Measurements from ENCODE around the gene GAGE13. TPM values are rescaled to one million over a fixed set of nuclear protein-coding genes. Genes with fewer than 3 reads are reported as not detected.
"Not testable (repeated sequence)": the region's sequence is repeated elsewhere in the genome, so short reads cannot be mapped to it uniquely, and the experiment has no call there.

GAGE13 gene
- total RNA-seq, 1 experiment from 2014 or later: not detected

DNA sequence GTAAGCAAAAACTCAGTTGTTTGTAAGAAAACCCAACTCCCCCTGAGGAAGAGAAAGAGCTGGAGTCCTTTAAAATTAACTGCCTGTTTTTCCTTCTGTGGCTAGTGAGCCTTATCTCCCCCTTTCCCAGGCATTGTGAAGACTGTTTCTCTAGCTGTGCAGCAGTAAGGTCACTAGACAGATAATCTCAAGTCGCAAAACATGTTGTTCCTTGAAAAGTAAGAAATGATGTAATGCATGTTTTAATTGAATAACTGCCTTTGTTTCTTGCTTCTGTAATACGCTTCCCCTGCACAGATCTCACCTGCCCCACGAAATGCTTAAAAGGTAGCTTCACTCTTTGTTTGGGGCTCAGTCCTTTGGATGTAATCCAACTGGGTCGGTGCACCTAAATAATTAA lies 15.3 kb upstream of the GAGE13 start:
- no peak for DNase-seq
- ChIA-PET POLR2A (ENCODE audit: unreplicated experiment) (no interaction called here), CTCF (no interaction called here)
- H3K9me2 ChIP-seq (ENCODE audit: insufficient read depth): no peaks in the 10 kb centered on the region
- H2AFZ ChIP-seq: no peak overlapping the region
- H3K9me3 ChIP-seq (ENCODE audit: insufficient read depth, low read depth): no peaks in the 10 kb centered on the region
- H3K4me1 ChIP-seq (replicated peaks; ENCODE audit: insufficient read depth): no peaks in the 10 kb centered on the region
- no peaks in the 10 kb centered on the region for H3F3A ChIP-seq (ENCODE audit: insufficient read depth, low read depth)
- BruUV-seq (replicated peaks): no TSS peak
- no peak overlapping the region for H3K4me3 ChIP-seq
- H3K36me3 ChIP-seq (ENCODE audit: low read depth): no peaks in the 10 kb centered on the region
- no peak overlapping the region for H3K27ac ChIP-seq
- intact Hi-C loops (cut with micrococcal nuclease; ENCODE audit: unreplicated experiment): no loop called here
- no peak overlapping the region for H3K4me2 ChIP-seq
- TF ChIP-seq EZH2 (IDR thresholded peaks at IDR 0.05; ENCODE audit: low read depth): no peak
- TF ChIP-seq, protein P1, sequence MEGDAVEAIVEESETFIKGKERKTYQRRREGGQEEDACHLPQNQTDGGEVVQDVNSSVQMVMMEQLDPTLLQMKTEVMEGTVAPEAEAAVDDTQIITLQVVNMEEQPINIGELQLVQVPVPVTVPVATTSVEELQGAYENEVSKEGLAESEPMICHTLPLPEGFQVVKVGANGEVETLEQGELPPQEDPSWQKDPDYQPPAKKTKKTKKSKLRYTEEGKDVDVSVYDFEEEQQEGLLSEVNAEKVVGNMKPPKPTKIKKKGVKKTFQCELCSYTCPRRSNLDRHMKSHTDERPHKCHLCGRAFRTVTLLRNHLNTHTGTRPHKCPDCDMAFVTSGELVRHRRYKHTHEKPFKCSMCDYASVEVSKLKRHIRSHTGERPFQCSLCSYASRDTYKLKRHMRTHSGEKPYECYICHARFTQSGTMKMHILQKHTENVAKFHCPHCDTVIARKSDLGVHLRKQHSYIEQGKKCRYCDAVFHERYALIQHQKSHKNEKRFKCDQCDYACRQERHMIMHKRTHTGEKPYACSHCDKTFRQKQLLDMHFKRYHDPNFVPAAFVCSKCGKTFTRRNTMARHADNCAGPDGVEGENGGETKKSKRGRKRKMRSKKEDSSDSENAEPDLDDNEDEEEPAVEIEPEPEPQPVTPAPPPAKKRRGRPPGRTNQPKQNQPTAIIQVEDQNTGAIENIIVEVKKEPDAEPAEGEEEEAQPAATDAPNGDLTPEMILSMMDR (conservative IDR thresholded peaks at IDR 0.05): no peak
- H3K27me3 ChIP-seq (ENCODE audit: insufficient read depth, low read depth): no peaks in the 10 kb centered on the region
- no peaks in the 10 kb centered on the region for H4K20me1 ChIP-seq (ENCODE audit: insufficient read depth)
- H3K79me2 ChIP-seq (ENCODE audit: low read depth): no peaks in the 10 kb centered on the region

DNA sequence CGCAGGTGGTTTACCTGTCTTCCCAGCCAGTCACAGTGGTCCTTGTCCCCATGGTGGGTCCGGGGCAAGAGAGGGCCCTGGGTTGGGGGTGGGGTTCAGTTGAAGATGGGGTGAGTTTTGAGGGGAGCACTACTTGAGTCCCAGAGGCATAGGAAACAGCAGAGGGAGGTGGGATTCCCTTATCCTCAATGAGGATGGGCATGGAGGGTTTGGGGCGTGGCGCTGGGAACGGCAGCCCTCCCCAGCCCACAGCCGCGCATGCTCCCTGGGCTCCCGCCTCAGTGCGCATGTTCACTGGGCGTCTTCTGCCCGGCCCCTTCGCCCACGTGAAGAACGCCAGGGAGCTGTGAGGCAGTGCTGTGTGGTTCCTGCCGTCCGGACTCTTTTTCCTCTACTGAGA lies 9.6 kb upstream of the GAGE13 start, which contains the start of gene GAGE12J:
TSS of gene GAGE12J (plus strand) at position 301 of the 400 bp plus-strand sequence. CDS start 1,157 bp downstream, outside the sequence.
- DNase-seq; BruUV-seq (replicated peaks); H3F3A ChIP-seq (ENCODE audit: insufficient read depth, low read depth); intact Hi-C loops (cut with micrococcal nuclease; ENCODE audit: unreplicated experiment); H3K4me3 ChIP-seq; CTCF ChIA-PET; H3K27ac ChIP-seq; H3K4me1 ChIP-seq (replicated peaks; ENCODE audit: insufficient read depth); H2AFZ ChIP-seq; H3K27me3 ChIP-seq (ENCODE audit: insufficient read depth, low read depth); H3K36me3 ChIP-seq (ENCODE audit: low read depth); H3K9me3 ChIP-seq (ENCODE audit: insufficient read depth, low read depth); POLR2A ChIA-PET (ENCODE audit: unreplicated experiment); H3K9me2 ChIP-seq (ENCODE audit: insufficient read depth); H4K20me1 ChIP-seq (ENCODE audit: insufficient read depth); H3K79me2 ChIP-seq (ENCODE audit: low read depth); H3K4me2 ChIP-seq: not testable (repeated sequence)

DNA sequence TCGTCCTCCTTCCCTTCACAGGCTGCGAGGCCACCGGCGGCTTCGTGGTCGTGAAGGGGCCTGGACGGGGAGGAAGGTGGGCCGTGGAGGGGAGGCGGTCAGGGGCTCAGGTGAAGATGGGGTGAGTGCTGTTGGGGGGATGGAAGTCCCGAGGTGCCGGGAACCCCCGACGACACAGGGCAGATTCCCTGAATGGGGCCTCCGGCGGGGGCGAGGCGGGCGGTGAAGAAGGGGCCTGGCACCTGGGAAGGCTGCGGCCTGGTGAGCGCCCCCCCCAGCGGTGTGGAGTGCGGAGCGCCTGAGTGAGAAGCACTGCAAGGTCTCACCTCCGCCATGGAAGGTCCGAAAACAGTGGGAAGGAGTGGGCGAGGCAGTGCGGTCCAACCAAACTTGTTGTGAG lies 9.1 kb upstream of the GAGE13 start:
- POLR2A ChIA-PET (ENCODE audit: unreplicated experiment): not testable (repeated sequence)

DNA sequence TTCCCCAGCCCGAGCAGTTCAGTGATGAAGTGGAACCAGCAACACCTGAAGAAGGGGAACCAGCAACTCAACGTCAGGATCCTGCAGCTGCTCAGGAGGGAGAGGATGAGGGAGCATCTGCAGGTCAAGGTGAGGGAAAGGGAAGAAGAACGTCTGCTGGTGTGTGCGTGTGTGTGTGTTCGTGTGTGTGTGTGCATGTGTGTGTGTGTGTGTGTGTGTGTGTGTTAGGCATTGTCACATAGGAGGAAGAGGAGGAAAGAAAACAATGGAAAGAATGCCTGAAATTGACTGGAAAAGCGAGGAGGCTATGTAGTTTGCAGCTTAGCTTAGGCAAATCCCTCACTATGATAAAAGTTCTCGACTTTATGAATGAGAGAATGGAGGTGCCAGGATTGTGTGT lies 7.6 kb upstream of the GAGE13 start:
- H4K20me1 ChIP-seq (ENCODE audit: insufficient read depth); H3K79me2 ChIP-seq (ENCODE audit: low read depth); H3K36me3 ChIP-seq (ENCODE audit: low read depth); POLR2A ChIA-PET (ENCODE audit: unreplicated experiment); CTCF ChIA-PET; H3K9me2 ChIP-seq (ENCODE audit: insufficient read depth); DNase-seq; H2AFZ ChIP-seq; BruUV-seq (replicated peaks); H3K4me2 ChIP-seq; H3K4me1 ChIP-seq (replicated peaks; ENCODE audit: insufficient read depth); H3K4me3 ChIP-seq; H3K27ac ChIP-seq; H3K9me3 ChIP-seq (ENCODE audit: insufficient read depth, low read depth); intact Hi-C loops (cut with micrococcal nuclease; ENCODE audit: unreplicated experiment); H3K27me3 ChIP-seq (ENCODE audit: insufficient read depth, low read depth); H3F3A ChIP-seq (ENCODE audit: insufficient read depth, low read depth): not testable (repeated sequence)

More for the DNA sequence above, 9.1 kb upstream of the GAGE13 start:
- H3K9me3 ChIP-seq (ENCODE audit: insufficient read depth, low read depth); H3K4me2 ChIP-seq; H3K9me2 ChIP-seq (ENCODE audit: insufficient read depth); BruUV-seq (replicated peaks); H3K27ac ChIP-seq; H3F3A ChIP-seq (ENCODE audit: insufficient read depth, low read depth); H3K4me3 ChIP-seq; H3K36me3 ChIP-seq (ENCODE audit: low read depth); H3K4me1 ChIP-seq (replicated peaks; ENCODE audit: insufficient read depth); CTCF ChIA-PET; intact Hi-C loops (cut with micrococcal nuclease; ENCODE audit: unreplicated experiment); H4K20me1 ChIP-seq (ENCODE audit: insufficient read depth); H2AFZ ChIP-seq; H3K27me3 ChIP-seq (ENCODE audit: insufficient read depth, low read depth); DNase-seq; H3K79me2 ChIP-seq (ENCODE audit: low read depth): not testable (repeated sequence)

DNA sequence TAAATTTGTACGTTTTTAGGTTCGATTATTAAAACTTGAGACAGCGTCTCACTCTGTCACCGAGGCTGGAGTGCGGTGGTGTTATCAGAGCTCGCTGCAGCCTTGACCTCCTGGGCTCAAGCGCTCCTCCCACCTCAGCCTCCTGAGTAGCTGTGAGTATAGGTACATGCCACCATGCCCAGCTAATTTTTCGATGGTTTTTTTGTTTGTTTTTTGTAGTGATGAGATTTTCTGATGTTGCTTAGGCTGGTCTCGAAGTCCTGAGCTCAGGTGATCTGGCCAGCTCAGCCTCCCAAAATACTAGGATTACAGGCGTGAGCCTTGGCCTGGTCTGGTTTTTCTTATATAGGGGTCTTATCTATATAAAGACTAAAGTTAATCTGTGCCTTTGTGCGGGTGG lies 961 bp upstream of the GAGE13 start:
- BruUV-seq (replicated peaks); POLR2A ChIA-PET (ENCODE audit: unreplicated experiment); DNase-seq; H4K20me1 ChIP-seq (ENCODE audit: insufficient read depth); H3F3A ChIP-seq (ENCODE audit: insufficient read depth, low read depth); H3K27ac ChIP-seq; H3K36me3 ChIP-seq (ENCODE audit: low read depth); H3K4me1 ChIP-seq (replicated peaks; ENCODE audit: insufficient read depth); H3K9me2 ChIP-seq (ENCODE audit: insufficient read depth); CTCF ChIA-PET; intact Hi-C loops (cut with micrococcal nuclease; ENCODE audit: unreplicated experiment); H3K4me3 ChIP-seq; H2AFZ ChIP-seq; H3K27me3 ChIP-seq (ENCODE audit: insufficient read depth, low read depth); H3K4me2 ChIP-seq; H3K79me2 ChIP-seq (ENCODE audit: low read depth); H3K9me3 ChIP-seq (ENCODE audit: insufficient read depth, low read depth): not testable (repeated sequence)

DNA sequence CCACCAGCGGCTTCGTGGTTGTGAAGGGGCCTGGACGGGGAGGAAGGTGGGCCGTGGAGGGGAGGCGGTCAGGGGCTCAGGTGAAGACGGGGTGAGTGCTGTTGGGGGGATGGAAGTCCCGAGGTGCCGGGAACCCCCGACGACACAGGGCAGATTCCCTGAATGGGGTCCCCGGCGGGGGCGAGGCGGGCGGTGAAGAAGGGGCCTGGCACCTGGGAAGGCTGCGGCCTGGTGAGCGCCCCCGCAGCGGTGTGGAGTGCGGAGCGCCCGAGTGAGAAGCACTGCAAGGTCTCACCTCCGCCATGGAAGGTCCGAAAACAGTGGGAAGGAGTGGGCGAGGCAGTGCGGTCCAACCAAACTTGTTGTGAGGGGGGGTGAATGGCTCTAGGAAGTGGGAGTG lies 459 bp downstream of the GAGE13 start:
- H3K4me3 ChIP-seq; H3K79me2 ChIP-seq (ENCODE audit: low read depth); H3K4me2 ChIP-seq; BruUV-seq (replicated peaks); H3K9me3 ChIP-seq (ENCODE audit: insufficient read depth, low read depth); H2AFZ ChIP-seq; intact Hi-C loops (cut with micrococcal nuclease; ENCODE audit: unreplicated experiment); H3K9me2 ChIP-seq (ENCODE audit: insufficient read depth); H4K20me1 ChIP-seq (ENCODE audit: insufficient read depth); H3K36me3 ChIP-seq (ENCODE audit: low read depth); CTCF ChIA-PET; H3F3A ChIP-seq (ENCODE audit: insufficient read depth, low read depth); H3K4me1 ChIP-seq (replicated peaks; ENCODE audit: insufficient read depth); H3K27ac ChIP-seq; POLR2A ChIA-PET (ENCODE audit: unreplicated experiment); DNase-seq; H3K27me3 ChIP-seq (ENCODE audit: insufficient read depth, low read depth): not testable (repeated sequence)

DNA sequence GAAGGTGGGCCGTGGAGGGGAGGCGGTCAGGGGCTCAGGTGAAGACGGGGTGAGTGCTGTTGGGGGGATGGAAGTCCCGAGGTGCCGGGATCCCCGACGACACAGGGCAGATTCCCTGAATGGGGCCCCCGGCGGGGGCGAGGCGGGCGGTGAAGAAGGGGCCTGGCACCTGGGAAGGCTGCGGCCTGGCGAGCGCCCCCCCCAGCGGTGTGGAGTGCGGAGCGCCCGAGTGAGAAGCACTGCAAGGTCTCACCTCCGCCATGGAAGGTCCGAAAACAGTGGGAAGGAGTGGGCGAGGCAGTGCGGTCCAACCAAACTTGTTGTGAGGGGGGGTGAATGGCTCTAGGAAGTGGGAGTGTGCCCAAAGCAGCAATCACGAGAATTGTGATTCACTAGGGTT lies 10.1 kb downstream of the GAGE13 start:
- H3K4me1 ChIP-seq (replicated peaks; ENCODE audit: insufficient read depth); H3F3A ChIP-seq (ENCODE audit: insufficient read depth, low read depth); H3K4me2 ChIP-seq; H3K27ac ChIP-seq; CTCF ChIA-PET; intact Hi-C loops (cut with micrococcal nuclease; ENCODE audit: unreplicated experiment); BruUV-seq (replicated peaks); H4K20me1 ChIP-seq (ENCODE audit: insufficient read depth); H3K36me3 ChIP-seq (ENCODE audit: low read depth); H2AFZ ChIP-seq; H3K27me3 ChIP-seq (ENCODE audit: insufficient read depth, low read depth); POLR2A ChIA-PET (ENCODE audit: unreplicated experiment); H3K9me3 ChIP-seq (ENCODE audit: insufficient read depth, low read depth); H3K4me3 ChIP-seq; H3K79me2 ChIP-seq (ENCODE audit: low read depth); H3K9me2 ChIP-seq (ENCODE audit: insufficient read depth); DNase-seq: not testable (repeated sequence)
